IMR-90 (cell line): Measurements from ENCODE around the gene HSP90AB1. TPM values are rescaled to one million over a fixed set of nuclear protein-coding genes. Genes with fewer than 3 reads are reported as not detected.

Experiments
- ATAC-seq: fragments of 200-7000 bp; cut with Tn5 transposase; 2 replicates; pipeline ENCODE4 v1.9.1; 2020; ENCODE audit warnings: low read depth, mild to moderate bottlenecking, moderate library complexity
- BruUV-seq: library from RNA; stranded (reverse); fragments of 400-500 nt; replicated peaks from 2 replicates; lab custom pipeline; 2021; lab: Mats Ljungman, UMichigan
- CTCF ChIA-PET: fragments of 300-600 bp; formaldehyde crosslinking; extraction: SDS; loops from one replicate; lab custom pipeline; 2021; ENCODE audit warnings: antibody characterized with exemption; lab: Yijun Ruan, JAX
- POLR2A ChIA-PET: fragments of 300-600 bp; sonication (Branson Sonifier 250); formaldehyde crosslinking; loops from one replicate; lab custom pipeline; 2022; ENCODE audit warnings: antibody characterized with exemption; ENCODE audit not compliant: unreplicated experiment; lab: Charles Lee
- DNase-seq: peaks from one replicate; pipeline ENCODE4 v3.0.0; 2013
- H2AFZ ChIP-seq: replicated peaks from 2 replicates; pipeline ENCODE3; 2013; ENCODE audit warnings: low read length, mild to moderate bottlenecking; ENCODE audit not compliant: poor library complexity
- H2AK5ac ChIP-seq: 2 replicates; pipeline ENCODE4 v1.6.1; 2013; ENCODE audit warnings: low read depth, low read length, inconsistent platforms
- H2AK9ac ChIP-seq: replicated peaks from 2 replicates; pipeline ENCODE3; 2013; ENCODE audit warnings: mild to moderate bottlenecking, low read depth, low read length, moderate library complexity; ENCODE audit not compliant: poor library complexity
- H2BK120ac ChIP-seq: 2 replicates; pipeline ENCODE4 v1.6.1; 2013; ENCODE audit warnings: low read depth, low read length, inconsistent platforms
- H2BK15ac ChIP-seq: 3 replicates; pipeline ENCODE4 v1.6.1; 2013; ENCODE audit warnings: low read depth, low read length, inconsistent platforms
- H2BK20ac ChIP-seq: 2 replicates; pipeline ENCODE4 v1.6.1; 2013; ENCODE audit warnings: low read depth, mild to moderate bottlenecking, inconsistent platforms, low read length, moderate library complexity
- H2BK5ac ChIP-seq: 2 replicates; pipeline ENCODE4 v1.6.1; 2013; ENCODE audit warnings: mild to moderate bottlenecking, low read depth, low read length, inconsistent platforms; ENCODE audit not compliant: poor library complexity, severe bottlenecking
- H3K14ac ChIP-seq: replicated peaks from 2 replicates; pipeline ENCODE4 v1.6.1; 2013; ENCODE audit warnings: low read depth, low read length, inconsistent platforms
- H3K18ac ChIP-seq: 2 replicates; pipeline ENCODE4 v1.6.1; 2013; ENCODE audit warnings: low read depth, low read length, control low read depth
- H3K23ac ChIP-seq: 2 replicates; pipeline ENCODE4 v1.6.1; 2013; ENCODE audit warnings: low read depth, low read length, inconsistent platforms
- H3K27ac ChIP-seq: 2 replicates; pipeline ENCODE4 v1.5.1; 2013; ENCODE audit warnings: mild to moderate bottlenecking, control low read depth, low read length; ENCODE audit not compliant: insufficient read depth
- H3K27me3 ChIP-seq: 2 replicates; pipeline ENCODE4 v1.6.1; 2013; ENCODE audit warnings: low read length; ENCODE audit not compliant: control insufficient read depth, insufficient read depth
- H3K36me3 ChIP-seq: 2 replicates; pipeline ENCODE4 v1.6.1; 2013; ENCODE audit warnings: low read length, mixed read lengths; ENCODE audit not compliant: control insufficient read depth, insufficient read depth
- H3K4ac ChIP-seq: 2 replicates; pipeline ENCODE4 v1.6.1; 2013; ENCODE audit warnings: low read depth, low read length, inconsistent platforms
- H3K4me1 ChIP-seq: 2 replicates; pipeline ENCODE4 v1.6.1; 2013; ENCODE audit warnings: low read length, mixed read lengths; ENCODE audit not compliant: control insufficient read depth, insufficient read depth
- H3K4me2 ChIP-seq: 2 replicates; pipeline ENCODE4 v1.6.1; 2013; ENCODE audit warnings: low read depth, mild to moderate bottlenecking, control low read depth, low read length, moderate library complexity
- H3K4me3 ChIP-seq: 2 replicates; pipeline ENCODE4 v1.5.1; 2013; ENCODE audit warnings: low read depth, mild to moderate bottlenecking, control low read depth, low read length, moderate library complexity; ENCODE audit not compliant: insufficient read depth
- H3K56ac ChIP-seq: 2 replicates; pipeline ENCODE4 v1.6.1; 2013; ENCODE audit warnings: low read length, inconsistent platforms; ENCODE audit not compliant: insufficient read depth; ENCODE audit errors: extremely low read depth
- H3K79me1 ChIP-seq, 2 experiments: 2 replicates each; pipeline ENCODE4 v1.6.1; 2013; ENCODE audit warnings: low read length in 2 of 2, inconsistent platforms in 1 of 2, low read depth in 1 of 2
- H3K9ac ChIP-seq: 2 replicates; pipeline ENCODE4 v1.6.1; 2013; ENCODE audit warnings: low read depth, low read length, control low read depth
- H3K9me1 ChIP-seq: 2 replicates; pipeline ENCODE4 v1.6.1; 2013; ENCODE audit warnings: low read length, inconsistent platforms; ENCODE audit not compliant: insufficient read depth
- H3K9me3 ChIP-seq: 2 replicates; pipeline ENCODE4 v1.6.1; 2013; ENCODE audit warnings: low read length; ENCODE audit not compliant: control insufficient read depth, insufficient read depth
- H4K20me1 ChIP-seq: 2 replicates; pipeline ENCODE4 v1.6.1; 2013; ENCODE audit warnings: low read length, inconsistent platforms; ENCODE audit not compliant: insufficient read depth
- H4K5ac ChIP-seq: 2 replicates; pipeline ENCODE4 v1.6.1; 2013; ENCODE audit warnings: mild to moderate bottlenecking, low read depth, low read length, control low read depth
- H4K8ac ChIP-seq, 2 experiments: 2 replicates each; pipeline ENCODE4 v1.6.1; 2013; ENCODE audit warnings: low read depth in 2 of 2, low read length in 2 of 2, control low read depth in 1 of 2, inconsistent platforms in 1 of 2
- H4K91ac ChIP-seq: 2 replicates; pipeline ENCODE4 v1.6.1; 2013; ENCODE audit warnings: low read depth, low read length, inconsistent platforms; ENCODE audit not compliant: insufficient read depth
- BHLHE40 ChIP-seq: fragments of 150-350 bp; IDR thresholded peaks from 2 replicates; pipeline ENCODE4 v1.6.1; 2016; ENCODE audit warnings: mild to moderate bottlenecking, low read depth, low read length
- MAZ ChIP-seq: IDR thresholded peaks from 2 replicates; pipeline ENCODE4 v1.6.1; 2012; ENCODE audit warnings: low read depth, mild to moderate bottlenecking, low read length, improper control_type of control experiment, moderate library complexity, borderline replicate concordance
- RAD21 ChIP-seq: IDR thresholded peaks from 2 replicates; pipeline ENCODE4 v1.6.1; 2012; ENCODE audit warnings: low read length, improper control_type of control experiment
- WGBS, 2 experiments: methylation state at CpG; one replicate each; pipeline versions ENCODE4 v1.1.5 to v1.1.7; 2013; ENCODE audit warnings: missing lambda C conversion rate in 2 of 2; ENCODE audit not compliant: insufficient read length in 1 of 2; ENCODE audit errors: extremely low coverage in 2 of 2; 5-methylcytosine and 5-hydroxymethylcytosine counted together
- dilution Hi-C: fragments of 300-500 bp; cut with HindIII; formaldehyde crosslinking; loops from one replicate; pipeline ENCODE4 v1.14.3; 2018; ENCODE audit warnings: low sequenced_read_pairs; ENCODE audit not compliant: unreplicated experiment
- in situ Hi-C: fragments of 300-500 bp; cut with MboI; formaldehyde crosslinking; loops from 3 replicates; pipeline ENCODE4 v1.14.3; 2019; ENCODE audit warnings: low sequenced_read_pairs, inconsistent platforms, mixed read lengths
- intact Hi-C: fragments of 100-400 bp; cut with micrococcal nuclease; formaldehyde crosslinking; loops from 2 replicates; pipeline ENCODE4 v1.10.0; 2022
- polyA plus RNA-seq, 3 experiments: library from polyadenylated mRNA; depleted of rRNA; stranded (reverse); fragments of >200 nt; gene quantifications; 2 replicates each; pipeline ENCODE4 v1.2.3, GENCODE V29; 2012; ENCODE audit warnings: low replicate concordance in 1 of 3
- total RNA-seq: library from RNA; depleted of rRNA; stranded (reverse); fragments of >200 nt; gene quantifications from 2 replicates; pipeline ENCODE4 v1.2.3, GENCODE V29; 2012

The HSP90AB1 gene
- total and polyA plus RNA-seq, 2 of the 4 experiments (the other 2 are of a cell fraction) = 887 to 1,307 TPM

DNA sequence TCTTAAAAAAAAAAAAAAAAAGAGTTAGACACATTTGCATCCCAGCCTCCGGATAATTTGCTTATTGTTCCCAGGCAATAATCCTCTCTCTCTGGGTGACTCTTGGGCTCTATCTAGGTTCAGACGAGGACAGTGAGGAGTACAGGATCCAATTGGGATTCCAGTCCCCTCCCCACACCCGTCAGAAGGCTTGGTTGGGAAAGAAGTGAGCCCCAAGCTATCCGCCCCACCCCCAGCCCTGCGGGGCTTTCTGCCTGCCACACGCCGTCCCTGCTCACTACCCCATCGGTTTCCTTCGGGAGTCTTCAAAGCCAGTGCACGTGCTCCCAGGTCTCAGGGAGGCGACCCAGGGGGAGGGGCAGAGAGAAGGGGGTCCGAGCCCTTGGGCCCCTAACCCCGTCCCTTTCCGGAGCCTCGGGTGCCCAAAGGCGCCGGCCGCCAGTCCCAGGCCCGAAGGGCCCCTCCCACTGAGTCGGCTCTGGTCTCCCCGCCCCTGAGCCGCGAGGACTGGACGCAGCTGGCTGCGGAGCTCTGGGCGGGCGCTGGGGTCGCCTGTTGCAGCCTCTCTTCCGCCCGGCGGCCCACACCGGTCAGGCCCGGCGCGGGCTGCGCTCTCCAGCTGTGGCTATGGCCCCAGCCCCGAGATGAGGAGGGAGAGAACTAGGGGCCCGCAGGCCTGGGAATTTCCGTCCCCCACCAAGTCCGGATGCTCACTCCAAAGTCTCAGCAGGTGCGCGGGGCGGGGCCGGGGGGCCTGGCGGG lies 27.7 kb upstream of the HSP90AB1 start:
- Histone ChIP-seq H3K14ac (no peak overlapping the region), H3K4me1 (peaks cover 13% of the 10 kb centered on the region), H4K91ac (no peak overlapping the region), H2BK20ac (no peak overlapping the region), H4K5ac (no peak overlapping the region), H3K4me2 (peak overlapping the region; percentile 86), H2BK120ac (no peak overlapping the region), H2AK9ac (peak overlapping the region; percentile 77), H3K56ac (no peak overlapping the region), H3K4ac (peak overlapping the region; percentile 78), H4K8ac (peak overlapping the region in 1 of 2 experiments; percentile 72; a peak in 1 of 4 replicates), H3K79me1 (0 out of 4 replicates have a peak, but pooled peaks cover 0 to under 1% of the 10 kb centered on the region in 2 experiments), H3K27ac (no peak overlapping the region), H3K27me3 (peaks cover 13% of the 10 kb centered on the region), H3K18ac (no peak overlapping the region; the same call in 1 of the 2 replicates), H3K23ac (no peak overlapping the region; the same call in 1 of the 2 replicates), H3K4me3 (peak overlapping the region; percentile 46), H3K9ac (peak overlapping the region; percentile 32; the same call in 1 of the 2 replicates), H2AFZ (peak overlapping the region; percentile 98), H3K36me3 (no peaks in the 10 kb centered on the region), H2AK5ac (no peak overlapping the region), H4K20me1 (no peaks in the 10 kb centered on the region), H3K9me1 (peaks cover 4% of the 10 kb centered on the region; the same call in 1 of the 2 replicates), H3K9me3 (no peaks in the 10 kb centered on the region), H2BK5ac (no peak overlapping the region), H2BK15ac (no peak overlapping the region)
- no CpG with 5 or more reads among the region's 45 CpGs for WGBS, 2 experiments
- intact Hi-C loops (no loop called here), dilution Hi-C loops (no loop called here), in situ Hi-C loops (no loop called here)
- no TSS peak for BruUV-seq
- TF ChIP-seq RAD21 = no peak
- peak; percentile 22; the same call in 1 of the 2 replicates for TF ChIP-seq MAZ
- no peak for TF ChIP-seq BHLHE40
- ATAC-seq (peak; percentile 75), DNase-seq (peak; percentile 55)
- ChIA-PET POLR2A (interaction anchor here (0.5 kb wide), 1 partner anchor 29 kb away, joined by 8 read pairs; no protein-coding TSS in a partner anchor), CTCF (no interaction called here)
